Erythroblast (primary cell): ENCODE data around the gene DUSP14.

Experiments used
- DNase-seq, 2 experiments: peaks; one replicate each; lab custom pipeline; 2025; lab: John Stamatoyannopoulos, UW
- GATA1 ChIP-seq: IDR thresholded peaks from 2 replicates; pipeline ENCODE4 v1.6.1; 2011; ENCODE audit warnings: low read depth, mild to moderate bottlenecking, control low read depth, low read length, moderate library complexity
- POLR2A ChIP-seq: IDR thresholded peaks from 2 replicates; pipeline ENCODE4 v1.6.1; 2011; ENCODE audit warnings: mild to moderate bottlenecking, low read length

DUSP14 gene

DNA sequence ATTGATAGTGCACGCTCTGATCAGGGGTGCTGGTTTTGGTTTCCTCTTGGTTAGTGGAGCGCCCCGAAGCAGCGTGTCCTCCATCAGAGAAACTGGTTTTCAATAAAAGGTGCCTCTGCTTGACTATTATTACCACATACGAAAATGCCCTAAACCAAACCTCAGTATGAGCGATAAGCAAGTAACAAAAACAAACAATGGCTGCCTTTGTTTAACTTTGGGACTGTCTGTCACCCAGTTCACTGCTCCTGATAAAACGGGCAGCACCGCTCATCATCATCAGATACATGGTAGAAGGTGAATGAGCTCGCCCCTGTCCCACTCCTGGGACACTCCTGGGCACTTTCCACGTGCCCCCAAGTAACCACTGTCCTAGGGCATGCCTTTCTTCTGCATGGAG lies 24.0 kb downstream of the DUSP14 start:
- DNase-seq: no peak
- TF ChIP-seq POLR2A (no peak), GATA1 (no peak)

DNA sequence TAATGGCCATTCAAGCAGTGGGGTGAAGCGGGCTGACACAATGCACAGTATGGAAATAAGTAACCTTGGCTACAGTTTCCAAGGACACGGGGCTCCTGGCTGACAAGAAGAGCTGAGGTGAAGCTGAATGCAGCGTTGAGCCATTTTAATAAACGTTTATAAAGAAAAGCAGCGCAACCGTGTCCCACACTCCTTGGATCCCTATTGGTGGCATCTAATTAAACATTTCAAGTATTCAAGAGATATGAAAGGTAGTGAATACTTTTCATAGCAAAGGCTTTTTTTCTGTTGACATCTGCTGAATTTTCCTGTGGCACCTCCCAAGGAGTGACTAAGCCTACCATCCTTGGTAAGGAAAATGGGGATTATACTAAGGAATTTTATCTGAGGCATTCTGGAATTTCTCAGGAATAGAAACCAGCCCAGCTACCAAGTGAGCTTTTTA lies 26.5 kb downstream of the DUSP14 start:
- TF ChIP-seq POLR2A: no peak
- no peak for TF ChIP-seq GATA1
- no peak for DNase-seq

DNA sequence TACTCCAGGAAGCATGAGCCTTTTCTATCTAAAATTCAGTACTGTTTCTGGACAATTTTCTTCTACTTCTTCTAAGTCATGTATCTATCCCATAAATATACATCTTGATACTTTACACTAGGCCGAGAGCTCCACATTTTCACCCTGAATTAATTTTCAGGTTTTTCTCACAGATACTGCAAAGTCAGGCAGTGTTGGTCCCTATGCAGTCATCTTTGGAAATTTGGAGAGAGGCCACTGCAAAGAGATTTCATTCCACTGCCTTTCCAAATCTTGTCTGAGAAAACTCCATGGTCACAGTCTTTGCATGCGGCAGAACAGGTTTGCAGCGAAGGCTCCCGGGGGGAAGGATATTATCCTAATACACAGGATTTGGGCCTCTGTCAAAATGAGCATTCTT lies 28.2 kb downstream of the DUSP14 start:
- no peak for TF ChIP-seq POLR2A
- no peak for TF ChIP-seq GATA1
- no peak for DNase-seq

DNA sequence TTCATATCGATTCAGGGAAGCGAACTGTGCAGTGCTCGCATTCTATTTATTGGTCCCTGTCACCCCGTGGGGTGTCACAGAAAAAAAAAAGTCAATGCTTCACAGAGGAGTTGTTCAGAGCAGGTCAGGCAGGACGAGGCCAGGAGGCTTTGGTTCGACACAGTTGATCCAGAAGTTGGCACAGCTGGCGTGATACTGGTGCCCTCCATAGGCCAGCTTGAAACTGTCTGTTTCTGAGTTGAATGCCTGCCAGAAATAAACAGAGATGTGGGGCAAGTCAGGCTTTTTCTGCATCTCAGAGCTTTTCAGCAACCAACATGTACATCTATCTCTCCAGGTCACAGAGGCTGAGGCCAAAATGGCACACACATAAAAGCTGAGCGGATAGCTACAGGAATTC lies 29.1 kb downstream of the DUSP14 start:
- no peak for TF ChIP-seq GATA1
- TF ChIP-seq POLR2A: no peak
- DNase-seq: no peak

DNA sequence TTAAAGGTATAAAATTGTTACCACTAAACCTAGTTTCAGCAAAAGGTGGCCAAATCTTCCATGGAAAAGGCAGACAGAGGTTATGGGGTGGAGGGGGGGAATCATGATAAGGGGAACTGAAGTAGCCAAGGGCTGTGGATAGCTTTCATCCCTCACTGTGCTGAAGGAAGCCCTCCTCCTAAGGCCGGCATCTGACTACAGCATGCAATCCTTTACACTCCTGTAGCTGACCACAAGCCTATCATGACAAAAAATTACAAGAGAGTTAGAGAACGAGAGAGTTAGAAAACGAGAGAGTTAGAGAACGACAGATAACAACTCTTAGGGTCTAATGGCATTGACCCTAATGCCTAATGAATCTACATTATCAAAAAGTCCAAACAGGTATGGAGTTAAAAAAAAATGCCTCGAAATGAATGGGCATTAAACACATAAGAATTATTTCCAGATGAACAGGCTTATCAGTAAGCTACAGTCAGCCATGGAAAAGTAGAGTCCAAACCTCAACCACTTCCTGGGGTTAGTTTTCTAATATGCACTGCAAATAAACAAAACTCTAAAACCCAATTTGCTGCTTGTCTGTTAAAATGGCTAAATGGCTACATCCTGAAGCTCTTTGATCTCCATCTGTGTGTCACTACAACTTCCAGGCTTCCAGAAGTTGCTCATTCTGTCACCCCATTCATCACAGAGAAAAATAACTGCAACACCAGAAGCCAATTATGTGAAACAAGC lies 29.7 kb downstream of the DUSP14 start:
- DNase-seq: no peak
- no peak for TF ChIP-seq POLR2A
- no peak for TF ChIP-seq GATA1

DNA sequence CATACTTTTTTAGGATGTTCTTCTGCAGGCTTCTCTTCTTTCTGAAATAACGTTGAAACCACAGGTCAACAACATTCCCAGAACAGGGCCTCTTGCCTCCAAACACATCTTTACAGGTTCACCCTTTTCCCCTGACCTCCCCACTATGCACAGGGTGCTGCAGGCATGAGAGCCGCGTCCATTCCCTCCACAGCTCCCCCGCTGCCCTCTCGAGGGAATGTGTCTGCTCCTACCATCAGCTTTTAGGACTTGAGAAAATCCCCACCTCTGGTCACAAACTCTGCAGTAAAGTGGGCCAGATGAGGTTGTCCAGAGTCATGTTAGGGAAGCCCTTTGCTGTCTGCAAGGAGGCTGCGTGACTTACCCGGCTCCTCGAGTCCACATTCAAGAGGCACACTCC lies 30.5 kb downstream of the DUSP14 start:
- DNase-seq: no peak
- TF ChIP-seq POLR2A (no peak), GATA1 (no peak)

DNA sequence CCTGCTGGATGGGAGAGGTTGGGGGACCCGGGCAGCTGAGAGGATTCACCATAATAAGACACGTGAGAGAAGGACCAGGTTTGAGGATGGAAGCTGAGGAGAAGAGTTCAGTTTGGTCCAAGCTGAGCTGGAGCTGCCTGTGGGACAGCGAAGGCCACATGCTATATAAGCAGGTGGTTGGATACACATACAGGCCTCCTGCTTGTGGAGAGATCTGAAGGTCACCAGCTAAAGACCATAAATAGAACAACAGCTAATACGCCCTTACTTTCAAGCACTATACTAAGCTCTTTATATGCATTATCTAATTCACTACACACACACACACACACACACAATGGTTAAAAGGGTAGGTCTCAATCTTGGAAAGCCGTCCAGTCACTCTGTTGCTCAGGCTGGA lies 32.1 kb downstream of the DUSP14 start:
- no peak for DNase-seq
- no peak for TF ChIP-seq POLR2A
- TF ChIP-seq GATA1: no peak

DNA sequence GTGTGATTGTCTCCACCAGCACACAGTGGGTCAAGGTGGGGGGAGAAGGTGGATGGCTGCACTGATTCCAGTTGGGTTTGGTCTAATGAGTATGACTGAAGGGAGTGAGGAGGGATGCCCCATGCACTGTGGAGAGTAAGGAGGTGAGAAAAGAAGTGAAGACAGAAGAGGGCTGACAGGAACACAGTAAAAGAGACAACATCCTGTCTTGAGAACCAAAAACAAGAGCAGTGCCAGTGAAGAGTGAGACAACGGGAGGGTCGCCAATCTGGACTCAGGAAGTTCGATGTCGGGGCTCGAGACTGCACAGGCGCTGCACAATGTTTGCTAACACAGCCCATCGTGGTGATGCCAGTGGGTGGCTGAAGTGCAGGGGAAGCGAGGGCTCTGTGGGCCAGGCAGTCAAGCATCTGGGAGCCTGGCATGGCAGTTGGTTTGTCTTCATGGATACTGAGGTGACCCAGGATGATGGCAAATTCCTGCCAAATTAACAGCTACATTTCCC lies 34.1 kb downstream of the DUSP14 start:
- DNase-seq: no peak

DNA sequence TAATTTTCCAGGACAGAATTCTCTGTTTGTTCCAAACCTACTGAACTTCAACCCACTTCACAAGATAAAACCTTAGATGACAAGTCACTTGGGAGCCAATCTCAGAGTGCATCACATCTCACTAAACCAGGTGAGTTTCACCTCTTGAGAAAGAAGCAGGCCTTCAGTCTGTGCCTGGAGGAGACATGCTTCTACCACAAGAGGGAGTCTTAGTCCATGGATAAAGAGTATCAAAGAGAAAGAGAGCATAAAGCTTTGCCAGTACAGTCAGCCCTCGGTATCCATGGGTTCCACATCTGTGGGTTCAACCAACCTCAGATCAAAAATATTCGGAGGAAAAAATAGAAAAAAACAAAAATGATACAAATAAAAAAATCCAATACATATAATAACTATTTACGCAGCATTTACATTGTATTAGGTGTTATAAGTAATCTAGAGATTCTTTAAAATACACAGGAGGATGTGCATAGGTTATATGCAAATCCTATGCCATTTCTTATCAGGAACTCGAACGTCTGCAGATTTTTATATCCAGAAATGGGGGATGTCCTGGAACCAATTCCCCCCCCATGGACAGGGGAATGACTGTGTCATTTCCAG lies 37.7 kb downstream of the DUSP14 start:
- TF ChIP-seq GATA1 (no peak), POLR2A (no peak)
- peak; percentile 54 to 71 for DNase-seq

More for the DNA sequence above, 34.1 kb downstream of the DUSP14 start:
- TF ChIP-seq POLR2A: no peak
- TF ChIP-seq GATA1: no peak

DNA sequence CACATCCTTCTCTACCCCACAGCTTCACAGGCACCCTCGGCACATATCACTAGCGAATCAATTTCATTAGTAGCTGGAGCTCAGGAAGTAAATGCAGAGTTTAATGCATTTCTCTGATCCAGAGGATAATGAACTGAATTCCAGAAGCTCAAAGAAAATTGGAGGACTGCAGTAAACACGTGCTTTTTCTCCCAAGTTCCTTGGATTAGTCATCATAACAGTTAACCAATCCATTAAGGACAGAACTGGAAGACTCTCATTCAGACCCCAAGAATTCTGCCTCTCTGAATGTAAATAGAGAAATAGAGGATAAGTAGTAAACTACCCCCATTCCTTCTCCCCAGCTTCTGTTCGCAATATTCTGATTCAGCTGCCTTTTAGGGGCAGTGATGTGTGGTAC lies 40.7 kb downstream of the DUSP14 start:
- no peak for DNase-seq
- TF ChIP-seq POLR2A: no peak
- no peak for TF ChIP-seq GATA1

DNA sequence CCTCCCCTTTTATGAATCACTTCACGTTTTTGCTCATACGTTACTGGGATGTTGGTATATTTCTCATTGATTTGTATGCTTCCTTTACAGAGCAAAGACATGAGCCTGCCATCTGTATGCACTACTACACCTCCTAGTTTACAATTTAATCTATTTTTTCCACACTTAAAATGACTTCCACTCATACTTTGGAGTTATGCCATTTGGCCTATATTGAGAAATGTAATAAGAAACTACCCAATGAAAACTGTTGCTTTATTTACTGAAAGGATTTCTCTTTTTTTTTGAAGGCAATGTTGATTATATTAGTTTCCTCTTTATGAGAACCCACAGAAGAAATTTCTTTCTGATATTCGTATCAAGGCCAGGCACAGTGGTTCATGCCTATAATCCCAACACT lies 43.1 kb downstream of the DUSP14 start:
- DNase-seq: no peak
- no peak for TF ChIP-seq GATA1
- TF ChIP-seq POLR2A: no peak

DNA sequence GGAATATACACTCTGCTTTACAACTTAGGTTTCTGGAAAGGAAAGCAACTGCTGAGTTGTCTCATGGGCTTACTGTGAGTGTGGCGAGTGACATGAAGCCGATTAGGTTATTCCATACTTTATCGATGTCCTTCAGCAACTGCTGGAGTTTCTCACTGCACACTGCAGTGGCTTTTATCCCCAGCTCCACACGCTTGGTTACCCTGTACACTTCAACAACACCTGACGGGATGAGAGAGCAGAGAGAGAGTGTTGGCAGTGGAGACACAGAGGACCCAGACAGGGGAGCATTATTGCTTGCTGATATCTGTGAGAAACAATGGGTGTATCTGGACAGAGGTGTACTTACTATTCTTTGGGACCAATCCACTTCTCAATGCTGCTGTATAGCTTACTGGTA lies 46.2 kb downstream of the DUSP14 start:
- no peak for DNase-seq
- TF ChIP-seq POLR2A: no peak
- TF ChIP-seq GATA1: no peak

DNA sequence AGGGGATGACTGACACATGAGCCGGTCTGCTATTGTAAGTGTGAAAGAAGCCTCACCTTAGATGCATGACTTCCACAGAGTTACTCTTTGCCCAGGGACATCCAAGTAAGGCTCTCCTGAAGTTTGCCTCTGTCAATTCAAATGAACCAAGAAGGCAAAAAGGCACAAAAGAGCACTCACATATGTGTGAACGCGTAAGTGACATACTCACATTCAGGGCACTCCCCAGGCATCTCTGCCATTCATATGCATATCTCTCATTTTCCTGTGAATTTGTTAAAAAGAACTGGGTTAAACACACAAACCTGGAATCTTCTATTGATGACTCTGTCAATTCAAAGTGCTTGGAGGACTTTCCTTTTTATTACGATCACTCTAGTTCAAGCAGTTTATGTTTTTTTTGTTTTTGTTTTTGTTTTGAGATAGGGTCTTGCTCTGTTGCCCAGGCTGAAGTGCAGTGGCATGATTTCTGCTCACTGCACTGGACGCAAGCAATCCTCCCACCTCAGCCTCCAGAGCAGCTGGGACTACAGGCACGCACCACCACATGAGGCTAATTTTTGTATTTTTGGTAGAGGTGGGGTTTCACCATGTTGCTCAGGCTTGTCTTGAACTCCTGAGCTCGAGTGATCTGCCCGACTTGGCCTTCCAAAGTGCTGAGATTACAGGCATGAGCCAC lies 49.4 kb downstream of the DUSP14 start:
- TF ChIP-seq POLR2A (no peak), GATA1 (no peak)

More for the DNA sequence above, 49.4 kb downstream of the DUSP14 start:
- no peak for DNase-seq
